ENCODE data around the gene GOLGA3. TPM values are rescaled to one million over a fixed set of nuclear protein-coding genes. Genes with fewer than 3 reads are reported as not detected.

GOLGA3 gene
- total and polyA plus RNA-seq, 4 donors: 5.0 to 43.0 (median 15.8) TPM

GRCh38 chr12:132723015-132723763 is 105.5 kb downstream of the GOLGA3 start:
- 93% methylated on average over 30 of the region's 30 CpGs for WGBS
- H3K27me3 ChIP-seq (ENCODE audit: control insufficient read depth in 4 of 4, insufficient read depth in 4 of 4, low read length in 3 of 4): no peaks in the 10 kb centered on the region
- H3K4me3 ChIP-seq (ENCODE audit: low read depth in 1 of 3, low read length in 3 of 3): no peak overlapping the region
- H3K9ac ChIP-seq (ENCODE audit: low read depth in 1 of 2, low read length in 2 of 2): no peak overlapping the region
- H3K9me3 ChIP-seq (ENCODE audit: control insufficient read depth in 4 of 4, low read length in 3 of 4): no peaks in the 10 kb centered on the region
- TF ChIP-seq REST (IDR thresholded peaks at IDR 0.05) (no peak), MAX (IDR thresholded peaks at IDR 0.05) (no peak)
- H3K36me3 ChIP-seq (ENCODE audit: control insufficient read depth in 4 of 4, insufficient read depth in 3 of 4, low read depth in 1 of 4, low read length in 3 of 4): peaks cover 29 to 84% (median 40%) of the 10 kb centered on the region in 4 donors
- no peak overlapping the region for H3K27ac ChIP-seq (ENCODE audit: low read depth in 1 of 2, low read length in 2 of 2)
- DNase-seq (ENCODE audit: low spot score): no peak
- H3K4me1 ChIP-seq (ENCODE audit: control insufficient read depth in 4 of 4, insufficient read depth in 4 of 4, low read length in 3 of 4): no peaks in the 10 kb centered on the region

GRCh38 chr12:132720606-132721345 is 107.9 kb downstream of the GOLGA3 start:
- Histone ChIP-seq H3K9me3 (ENCODE audit: control insufficient read depth in 4 of 4, low read length in 3 of 4) (no peaks in the 10 kb centered on the region), H3K36me3 (ENCODE audit: control insufficient read depth in 4 of 4, insufficient read depth in 3 of 4, low read depth in 1 of 4, low read length in 3 of 4) (peaks cover 25 to 74% (median 33%) of the 10 kb centered on the region in 4 donors), H3K27me3 (ENCODE audit: control insufficient read depth in 4 of 4, insufficient read depth in 4 of 4, low read length in 3 of 4) (no peaks in the 10 kb centered on the region), H3K9ac (ENCODE audit: low read depth in 1 of 2, low read length in 2 of 2) (no peak overlapping the region), H3K27ac (ENCODE audit: low read depth in 1 of 2, low read length in 2 of 2) (no peak overlapping the region), H3K4me1 (ENCODE audit: control insufficient read depth in 4 of 4, insufficient read depth in 4 of 4, low read length in 3 of 4) (peaks cover 0 to 1% (median under 1%) of the 10 kb centered on the region in 4 donors), H3K4me3 (ENCODE audit: low read depth in 1 of 3, low read length in 3 of 3) (no peak overlapping the region)
- no peak for TF ChIP-seq EGR1 (IDR thresholded peaks at IDR 0.05; ENCODE audit: low read depth in 2 of 2)
- TF ChIP-seq TAF1 (conservative IDR thresholded peaks at IDR 0.05): no peak
- TF ChIP-seq MAX (IDR thresholded peaks at IDR 0.05): no peak
- no peak for TF ChIP-seq ZBTB33 (IDR thresholded peaks at IDR 0.05)
- no peak for TF ChIP-seq HNF4A (conservative IDR thresholded peaks at IDR 0.05)
- no peak for TF ChIP-seq HNF4G (IDR thresholded peaks at IDR 0.05)
- no peak for TF ChIP-seq RAD21 (IDR thresholded peaks at IDR 0.05)
- TF ChIP-seq FOXA2 (IDR thresholded peaks at IDR 0.05): no peak
- TF ChIP-seq REST (IDR thresholded peaks at IDR 0.05): no peak
- no peak for TF ChIP-seq YY1 (IDR thresholded peaks at IDR 0.05)
- TF ChIP-seq CTCF (IDR thresholded peaks at IDR 0.05; ENCODE audit: low read depth, low read length, missing input control): no peak
- no peak for TF ChIP-seq SP1 (IDR thresholded peaks at IDR 0.05)
- no peak for TF ChIP-seq NR2F2 (IDR thresholded peaks at IDR 0.05)
- no peak for TF ChIP-seq FOXA1 (IDR thresholded peaks at IDR 0.05)
- TF ChIP-seq RXRA (IDR thresholded peaks at IDR 0.05): no peak
- TF ChIP-seq GABPA (IDR thresholded peaks at IDR 0.05 in 1 of 2, conservative IDR thresholded peaks at IDR 0.05 in 1 of 2): no peak
- no peak for TF ChIP-seq JUND (IDR thresholded peaks at IDR 0.05)
- TF ChIP-seq ATF3 (IDR thresholded peaks at IDR 0.05): no peak
- DNase-seq (ENCODE audit: low spot score): no peak
- WGBS: 97% methylated on average over 25 of the region's 25 CpGs
